HepG2 (cell line): Measurements from ENCODE around the gene SEPHS1. TPM values are rescaled to one million over a fixed set of nuclear protein-coding genes. Genes with fewer than 3 reads are reported as not detected.

Experiments
- ATAC-seq: fragments of 200-7000 bp; cut with Tn5 transposase; 3 replicates; pipeline ENCODE4 v1.9.1; 2020; ENCODE audit warnings: mild to moderate bottlenecking, moderate library complexity
- BruUV-seq: library from RNA; stranded (reverse); fragments of 400-500 nt; replicated peaks from 2 replicates; lab custom pipeline; 2021; lab: Mats Ljungman, UMichigan
- CTCF ChIA-PET: fragments of 300-600 bp; formaldehyde crosslinking; extraction: SDS; loops from one replicate; lab custom pipeline; 2021; ENCODE audit warnings: low total read pairs, inconsistent platforms, low intra/inter-chr PET ratio; lab: Yijun Ruan, JAX
- POLR2A ChIA-PET: fragments of 350-600 bp; sonication (Branson Sonifier 250); formaldehyde crosslinking; loops from one replicate; lab custom pipeline; 2020; ENCODE audit warnings: antibody characterized with exemption, inconsistent platforms; lab: Yijun Ruan, JAX
- DNase-seq: peaks from one replicate; pipeline ENCODE4 v3.0.0-alpha.2; 2015; ENCODE audit warnings: low spot score
- FAIRE-seq: peaks from 3 replicates; lab custom pipeline; 2011; peaks lifted over from hg19 to GRCh38; lab: Jason Lieb, UNC
- H2AFZ ChIP-seq: one replicate; pipeline ENCODE4 v1.6.1; 2011; ENCODE audit warnings: low read length, inconsistent platforms
- H3K27ac ChIP-seq: fragments of 300-600 bp; 3 replicates; pipeline ENCODE4 v1.8.0; 2011; ENCODE audit warnings: mixed run types, mild to moderate bottlenecking, mixed read lengths, low read length, inconsistent platforms; ENCODE audit not compliant: insufficient read depth; ENCODE audit errors: extremely low read length
- H3K27me3 ChIP-seq, 2 experiments: fragments of 200-600 bp in 1 of 2; 2 replicates in 1 of 2; 3 replicates in 1 of 2; pipeline versions ENCODE4 v1.6.0 to v1.8.0; 2011; ENCODE audit warnings: low read length in 2 of 2, mild to moderate bottlenecking in 2 of 2, moderate library complexity in 2 of 2, inconsistent platforms in 1 of 2; ENCODE audit not compliant: insufficient read depth in 2 of 2, control insufficient read depth in 1 of 2
- H3K36me3 ChIP-seq, 2 experiments: fragments of 200-600 bp in 1 of 2; replicated peaks in 1 of 2; 2 replicates in 1 of 2; 3 replicates in 1 of 2; pipeline versions ENCODE4 v1.5.1 to v1.8.0; 2011; ENCODE audit warnings: low read length in 2 of 2, inconsistent platforms in 1 of 2; ENCODE audit not compliant: insufficient read depth in 2 of 2, control insufficient read depth in 1 of 2
- H3K4me1 ChIP-seq: 2 replicates; pipeline ENCODE4 v1.5.1; 2012; ENCODE audit warnings: low read length, inconsistent platforms; ENCODE audit not compliant: insufficient read depth
- H3K4me2 ChIP-seq: 2 replicates; pipeline ENCODE4 v1.6.0; 2011; ENCODE audit warnings: low read depth, low read length, inconsistent platforms
- H3K4me3 ChIP-seq, 3 experiments: fragments of 200-600 bp in 1 of 3; sonication (generic), shearing (Covaris generic) in 1 of 3; replicated peaks in 1 of 3; 2 replicates each; pipeline ENCODE4 v1.5.1; 2011 to 2016; ENCODE audit warnings: low read length in 3 of 3, inconsistent platforms in 2 of 3, low read depth in 2 of 3, mild to moderate bottlenecking in 2 of 3, control low read depth in 1 of 3, mixed read lengths in 1 of 3; ENCODE audit not compliant: insufficient read depth in 1 of 3
- H3K79me2 ChIP-seq: one replicate; pipeline ENCODE4 v1.6.1; 2011; ENCODE audit warnings: low read length, inconsistent platforms; ENCODE audit not compliant: insufficient read depth
- H3K9ac ChIP-seq: 2 replicates; pipeline ENCODE4 v1.6.0; 2011; ENCODE audit warnings: mild to moderate bottlenecking, low read depth, low read length, inconsistent platforms; ENCODE audit not compliant: insufficient read depth
- H3K9me3 ChIP-seq: 2 replicates; pipeline ENCODE4 v1.5.1; 2012; ENCODE audit warnings: mild to moderate bottlenecking, low read length
- H4K20me1 ChIP-seq: 2 replicates; pipeline ENCODE4 v1.6.0; 2011; ENCODE audit warnings: inconsistent platforms, mild to moderate bottlenecking, low read length, moderate library complexity; ENCODE audit not compliant: insufficient read depth
- HOXA3 ChIP-seq: sonication (generic); formaldehyde crosslinking; IDR thresholded peaks from 2 replicates; pipeline ENCODE4 v1.5.0; 2020; ENCODE audit warnings: missing genetic modification reagents
- KLF6 ChIP-seq: IDR thresholded peaks from 2 replicates; pipeline ENCODE4 v1.8.0; 2016; ENCODE audit warnings: missing biosample characterization, missing genetic modification reagents
- MATR3 ChIP-seq: sonication (generic); formaldehyde crosslinking; IDR thresholded peaks from 2 replicates; pipeline ENCODE4 v1.4.0; 2020; ENCODE audit warnings: missing genetic modification reagents
- MLLT10 ChIP-seq: sonication (generic); formaldehyde crosslinking; IDR thresholded peaks from 2 replicates; pipeline ENCODE4 v1.4.0; 2020; ENCODE audit warnings: missing genetic modification reagents
- MTF2 ChIP-seq: sonication (generic); formaldehyde crosslinking; IDR thresholded peaks from 2 replicates; pipeline ENCODE4 v1.5.0; 2020; ENCODE audit warnings: missing genetic modification reagents, borderline replicate concordance
- RBM22 ChIP-seq: fragments of 200-400 bp; formaldehyde crosslinking; optimal IDR thresholded peaks from 2 replicates; pipeline ENCODE3; 2017; ENCODE audit warnings: mild to moderate bottlenecking, low read length, moderate library complexity
- ZFX ChIP-seq: sonication (generic); formaldehyde crosslinking; IDR thresholded peaks from 2 replicates; pipeline ENCODE4 v1.4.0; 2020; ENCODE audit warnings: mild to moderate bottlenecking, low read depth, missing genetic modification reagents, moderate library complexity
- WGBS: methylation state at CpG from one replicate; pipeline ENCODE4 v1.1.6; 2017; ENCODE audit warnings: low lambda C conversion rate; 5-methylcytosine and 5-hydroxymethylcytosine counted together
- in situ Hi-C: cut with HindIII; loops from 2 replicates; pipeline ENCODE4 v1.10.0; 2017; ENCODE audit warnings: low pct_unique_long_range_greater_than_20kb; ENCODE audit not compliant: extremely low pct_ligation_motif_present
- intact Hi-C: fragments of 100-400 bp; cut with micrococcal nuclease; formaldehyde crosslinking; loops from one replicate; pipeline ENCODE4 v1.10.0; 2022; ENCODE audit not compliant: unreplicated experiment
- polyA plus RNA-seq, 8 experiments: library from polyadenylated mRNA; depleted of rRNA in 3 of 8; stranded (reverse) in 7 of 8; unstranded in 1 of 8; fragments of >200 nt; fragmentation: Illumina TruSeq in 4 of 8; extraction: Trizol in 4 of 8; gene quantifications; 2 replicates each; pipeline versions ENCODE4 v1.2.1 to v1.2.3, GENCODE V29; 2011 to 2016; ENCODE audit warnings: low read depth in 4 of 8, missing spikeins in 1 of 8, mixed read lengths in 1 of 8; ENCODE audit not compliant: insufficient read depth in 1 of 8
- total RNA-seq, 5 experiments: library from RNA; depleted of rRNA; stranded (reverse); fragments of >200 nt; fragmentation: Illumina TruSeq; extraction: Trizol; gene quantifications; 2 replicates each; pipeline ENCODE4 v1.2.3, GENCODE V29; 2016; ENCODE audit warnings: low read depth in 1 of 5

SEPHS1 gene
- total and polyA plus RNA-seq, 2 of the 13 experiments (the other 11 are each of a cell fraction or from before 2014, with no cell fraction given): 57.8 to 61.5 TPM

- Histone ChIP-seq H3K4me1 (no peaks in the 10 kb centered on the region), H3K9me3 (no peaks in the 10 kb centered on the region), H3K4me2 (no peak overlapping the region), H2AFZ (no peak overlapping the region), H3K4me3 (no peak overlapping the region), H3K36me3 (peaks cover 3 to 16% of the 10 kb centered on the region in 2 experiments; a peak in 4 of 5 replicates), H3K27ac (no peak overlapping the region), H3K9ac (no peak overlapping the region), H3K79me2 (no peaks in the 10 kb centered on the region), H4K20me1 (no peaks in the 10 kb centered on the region), H3K27me3 (no peaks in the 10 kb centered on the region; a peak in 1 of 5 replicates)
- FAIRE-seq: no peak
- ChIA-PET POLR2A (no interaction called here), CTCF (no interaction called here)
- no TSS peak for BruUV-seq
- intact Hi-C loops (no loop called here), in situ Hi-C loops (no loop called here)
- ATAC-seq: no peak
- 96% methylated on average over 6 of the region's 6 CpGs for WGBS
- no peak for DNase-seq
- TF ChIP-seq KLF6 (CRISPR knock-in tag): no peak
- TF ChIP-seq RBM22: peak; percentile 24
Measured at GRCh38 chr10:13317474-13317873, 30.6 kb downstream of the SEPHS1 start.

- Histone ChIP-seq H3K4me3 (no peak overlapping the region), H3K9me3 (no peaks in the 10 kb centered on the region), H2AFZ (no peak overlapping the region), H3K4me2 (no peak overlapping the region), H3K27me3 (no peaks in the 10 kb centered on the region; a peak in 1 of 5 replicates), H4K20me1 (no peaks in the 10 kb centered on the region), H3K36me3 (peaks cover 3 to 11% of the 10 kb centered on the region in 2 experiments; a peak in 4 of 5 replicates), H3K79me2 (no peaks in the 10 kb centered on the region), H3K27ac (no peak overlapping the region), H3K9ac (no peak overlapping the region), H3K4me1 (no peaks in the 10 kb centered on the region)
- no TSS peak for BruUV-seq
- 91% methylated on average over 7 of the region's 7 CpGs for WGBS
- ATAC-seq: no peak
- ChIA-PET CTCF (no interaction called here), POLR2A (no interaction called here)
- intact Hi-C loops (no loop called here), in situ Hi-C loops (no loop called here)
- no peak for TF ChIP-seq MATR3 (CRISPR knock-in tag)
- no peak for TF ChIP-seq MLLT10
- TF ChIP-seq ZFX (CRISPR knock-in tag): no peak
- no peak for TF ChIP-seq HOXA3 (CRISPR knock-in tag)
- no peak for TF ChIP-seq MTF2 (CRISPR knock-in tag)
- FAIRE-seq: no peak
- DNase-seq: no peak
Measured at GRCh38 chr10:13316635-13317311, 31.3 kb downstream of the SEPHS1 start.
